Activated CD4-positive, CD25-positive, alpha-beta regulatory T cell (primary cell): ENCODE measurements around the gene PCP4.

ENCODE experiments used
- DNase-seq, 4 experiments: peaks; one replicate each; lab custom pipeline; 2025; lab: John Stamatoyannopoulos, UW

Gene PCP4

DNA sequence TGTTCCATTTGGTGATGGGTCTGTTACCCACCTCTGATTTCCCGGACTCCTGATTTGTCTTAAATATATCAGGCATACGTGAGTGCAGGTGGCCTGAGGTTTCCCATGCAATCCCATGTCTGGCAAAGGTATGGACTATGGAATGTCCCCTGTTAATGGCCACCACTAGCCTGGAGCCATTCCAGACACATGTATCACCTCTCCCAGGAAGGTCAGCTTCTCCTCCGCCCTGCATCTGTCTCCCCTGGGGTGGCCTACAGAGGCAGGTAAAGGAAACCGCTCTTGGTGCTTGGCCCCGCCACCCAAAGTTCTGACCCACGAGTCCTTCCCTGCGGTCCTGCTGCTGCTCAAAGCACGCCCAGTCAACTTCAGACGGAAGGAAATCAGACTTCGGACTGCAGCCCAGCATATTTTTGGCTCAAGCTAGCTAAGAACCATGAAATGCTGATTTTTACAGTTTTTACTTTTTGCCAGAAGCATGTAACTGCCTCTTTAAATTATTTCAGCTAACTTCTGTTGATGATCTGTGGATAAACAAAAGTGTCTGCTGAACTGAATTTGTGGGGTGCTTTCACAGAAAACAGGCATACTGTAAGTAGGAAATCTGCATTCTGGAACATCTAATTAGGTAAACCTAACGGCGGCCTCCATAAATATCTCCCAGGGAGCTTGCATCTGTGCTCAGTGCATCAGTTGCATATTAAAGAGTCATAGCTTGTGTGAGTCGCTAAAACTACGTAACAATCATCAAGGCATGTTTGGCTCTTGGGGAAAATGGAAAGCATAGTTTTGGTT lies 105.9 kb downstream of the PCP4 start:
- DNase-seq = no peak

DNA sequence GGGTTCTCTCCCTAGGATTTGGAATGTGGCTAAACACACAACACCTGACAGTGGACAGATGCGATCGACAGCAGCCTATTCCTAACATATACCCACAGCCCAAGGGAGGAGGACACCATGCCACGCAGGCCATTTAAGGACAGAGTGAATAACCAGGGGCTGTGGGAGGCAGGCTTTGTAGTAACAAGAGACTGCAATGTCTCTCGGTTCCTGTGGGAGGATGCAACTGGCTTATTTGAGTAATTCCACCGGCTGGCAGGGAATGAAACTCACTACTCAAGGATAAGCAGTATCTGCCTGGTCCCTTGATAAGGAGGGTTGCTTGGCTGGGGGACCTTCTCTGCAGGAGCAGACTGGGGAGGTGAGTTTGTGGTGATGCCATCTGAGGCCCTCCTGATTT lies 109.6 kb downstream of the PCP4 start:
- DNase-seq = no peak
